Measurements from ENCODE around the gene TMPO. TPM values are rescaled to one million over a fixed set of nuclear protein-coding genes. Genes with fewer than 3 reads are reported as not detected.
"Not testable (repeated sequence)": the region's sequence is repeated elsewhere in the genome, so short reads cannot be mapped to it uniquely, and the experiment has no call there.

TMPO gene
- total RNA-seq, 4 donors from 2014 or later, result 59.7 to 256 (median 93.8) TPM

DNA sequence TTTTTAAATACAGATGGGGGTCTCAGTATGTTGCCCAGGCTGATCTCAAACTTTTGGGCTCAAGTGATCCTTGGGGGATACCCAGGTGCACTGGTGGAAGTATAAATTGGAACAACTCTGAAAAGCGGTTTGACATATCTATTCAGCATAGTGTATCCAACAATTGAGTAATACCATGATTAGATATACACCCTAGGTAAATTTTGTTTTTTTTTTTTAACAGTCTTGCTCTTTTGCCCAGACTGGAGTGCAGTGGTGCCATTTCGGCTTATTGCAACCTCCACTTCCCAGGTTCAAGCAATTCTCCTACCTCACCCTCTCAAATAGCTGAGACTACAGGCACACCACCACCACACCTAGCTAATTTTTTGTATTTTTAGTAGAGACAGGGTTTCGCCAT is 46.5 kb downstream of the TMPO start:
- intact Hi-C loops (cut with DNase I; ENCODE audit: low total_unique reads), result no loop called here

DNA sequence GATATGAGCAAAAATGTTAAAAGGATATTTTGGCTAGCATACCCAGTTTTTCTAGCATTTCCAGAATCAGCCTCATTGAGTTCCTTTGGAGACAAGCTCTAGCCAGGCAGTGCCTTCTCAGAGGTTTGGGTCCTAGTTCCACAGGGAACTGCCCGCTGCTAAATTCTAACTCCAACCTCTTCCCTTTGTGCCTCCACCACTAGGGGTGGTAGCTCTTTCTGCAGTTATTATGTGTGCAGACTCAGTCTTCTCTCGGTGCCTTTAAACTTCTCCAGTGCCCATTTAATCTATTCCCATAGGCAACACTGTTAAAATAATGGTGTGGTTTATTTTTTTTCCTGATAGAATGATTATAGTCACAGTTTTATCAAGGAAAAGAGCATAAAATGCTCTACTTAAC is 56.6 kb downstream of the TMPO start:
- Histone ChIP-seq H3K36me3 (no peaks in the 10 kb centered on the region), H3K27me3 (no peaks in the 10 kb centered on the region), H3K9me3 (no peaks in the 10 kb centered on the region), H3K27ac (no peak overlapping the region), H3K4me3 (no peak overlapping the region), H3K4me1 (no peaks in the 10 kb centered on the region)
- TF ChIP-seq POLR2A (IDR thresholded peaks at IDR 0.05), result no peak
- TF ChIP-seq, protein P1, sequence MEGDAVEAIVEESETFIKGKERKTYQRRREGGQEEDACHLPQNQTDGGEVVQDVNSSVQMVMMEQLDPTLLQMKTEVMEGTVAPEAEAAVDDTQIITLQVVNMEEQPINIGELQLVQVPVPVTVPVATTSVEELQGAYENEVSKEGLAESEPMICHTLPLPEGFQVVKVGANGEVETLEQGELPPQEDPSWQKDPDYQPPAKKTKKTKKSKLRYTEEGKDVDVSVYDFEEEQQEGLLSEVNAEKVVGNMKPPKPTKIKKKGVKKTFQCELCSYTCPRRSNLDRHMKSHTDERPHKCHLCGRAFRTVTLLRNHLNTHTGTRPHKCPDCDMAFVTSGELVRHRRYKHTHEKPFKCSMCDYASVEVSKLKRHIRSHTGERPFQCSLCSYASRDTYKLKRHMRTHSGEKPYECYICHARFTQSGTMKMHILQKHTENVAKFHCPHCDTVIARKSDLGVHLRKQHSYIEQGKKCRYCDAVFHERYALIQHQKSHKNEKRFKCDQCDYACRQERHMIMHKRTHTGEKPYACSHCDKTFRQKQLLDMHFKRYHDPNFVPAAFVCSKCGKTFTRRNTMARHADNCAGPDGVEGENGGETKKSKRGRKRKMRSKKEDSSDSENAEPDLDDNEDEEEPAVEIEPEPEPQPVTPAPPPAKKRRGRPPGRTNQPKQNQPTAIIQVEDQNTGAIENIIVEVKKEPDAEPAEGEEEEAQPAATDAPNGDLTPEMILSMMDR (IDR thresholded peaks at IDR 0.05), result no peak
- no peak for DNase-seq
- intact Hi-C loops (cut with DNase I; ENCODE audit: low total_unique reads), result no loop called here

More for the DNA sequence above, 46.5 kb downstream of the TMPO start:
- H3K27ac ChIP-seq, result no peak overlapping the region
- DNase-seq, result no peak
- H3K4me3 ChIP-seq, result no peak overlapping the region
- H3K9me3 ChIP-seq, result no peaks in the 10 kb centered on the region
- no peaks in the 10 kb centered on the region for H3K36me3 ChIP-seq
- no peaks in the 10 kb centered on the region for H3K4me1 ChIP-seq
- TF ChIP-seq POLR2A (IDR thresholded peaks at IDR 0.05), result no peak
- TF ChIP-seq, protein P1 (IDR thresholded peaks at IDR 0.05), result no peak
- H3K27me3 ChIP-seq, result no peaks in the 10 kb centered on the region

DNA sequence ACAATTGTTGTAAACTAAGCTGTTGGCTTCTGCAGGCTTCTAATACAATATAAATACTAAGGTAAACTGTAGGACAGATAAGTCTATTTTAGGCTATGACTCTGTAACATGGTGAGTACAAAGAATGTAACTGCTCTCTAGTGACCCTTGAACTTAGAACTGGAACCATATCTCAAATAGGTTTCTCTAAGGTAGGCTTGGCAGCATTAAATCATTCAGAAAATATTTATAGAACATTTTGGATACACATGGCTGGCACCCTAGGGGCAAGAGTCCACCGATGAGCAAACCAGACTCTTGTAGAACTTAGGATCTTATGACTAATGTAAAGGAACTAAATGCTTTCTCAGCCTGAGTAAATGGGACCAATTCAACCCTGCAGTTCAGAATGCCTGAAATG is 58.7 kb downstream of the TMPO start:
- no peak overlapping the region for H3K4me3 ChIP-seq
- no peaks in the 10 kb centered on the region for H3K27me3 ChIP-seq
- intact Hi-C loops (cut with DNase I; ENCODE audit: low total_unique reads), result no loop called here
- DNase-seq, result no peak
- no peaks in the 10 kb centered on the region for H3K9me3 ChIP-seq
- no peak overlapping the region for H3K27ac ChIP-seq
- no peak for TF ChIP-seq POLR2A (IDR thresholded peaks at IDR 0.05)
- TF ChIP-seq, protein P1 (IDR thresholded peaks at IDR 0.05), result no peak
- no peaks in the 10 kb centered on the region for H3K36me3 ChIP-seq
- H3K4me1 ChIP-seq, result no peaks in the 10 kb centered on the region

DNA sequence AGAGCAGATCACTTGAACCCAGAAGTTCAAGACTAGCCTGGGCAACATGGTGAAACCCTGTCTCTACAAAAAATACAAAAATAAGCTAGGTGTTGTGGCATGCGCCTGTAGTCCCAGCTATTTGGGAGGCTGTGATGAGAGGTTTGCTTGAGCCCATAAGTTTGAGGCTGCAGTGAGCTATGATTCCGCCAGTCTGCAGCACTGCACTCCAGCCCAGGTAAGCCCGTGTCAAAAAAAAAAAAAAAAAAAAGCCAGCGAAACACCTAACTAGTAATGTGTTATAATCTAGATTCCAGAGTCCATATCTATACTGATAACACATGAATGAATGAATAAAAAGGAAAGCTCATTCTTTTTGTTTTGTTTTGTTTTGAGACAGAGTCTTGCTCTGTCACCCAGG is 59.6 kb downstream of the TMPO start:
- intact Hi-C loops (cut with DNase I; ENCODE audit: low total_unique reads), result no loop called here
- H3K27me3 ChIP-seq, result no peaks in the 10 kb centered on the region
- H3K4me3 ChIP-seq, result no peak overlapping the region
- no peaks in the 10 kb centered on the region for H3K4me1 ChIP-seq
- H3K36me3 ChIP-seq, result no peaks in the 10 kb centered on the region
- no peaks in the 10 kb centered on the region for H3K9me3 ChIP-seq
- no peak for DNase-seq
- no peak for TF ChIP-seq POLR2A (IDR thresholded peaks at IDR 0.05)
- TF ChIP-seq, protein P1 (IDR thresholded peaks at IDR 0.05), result no peak
- no peak overlapping the region for H3K27ac ChIP-seq

DNA sequence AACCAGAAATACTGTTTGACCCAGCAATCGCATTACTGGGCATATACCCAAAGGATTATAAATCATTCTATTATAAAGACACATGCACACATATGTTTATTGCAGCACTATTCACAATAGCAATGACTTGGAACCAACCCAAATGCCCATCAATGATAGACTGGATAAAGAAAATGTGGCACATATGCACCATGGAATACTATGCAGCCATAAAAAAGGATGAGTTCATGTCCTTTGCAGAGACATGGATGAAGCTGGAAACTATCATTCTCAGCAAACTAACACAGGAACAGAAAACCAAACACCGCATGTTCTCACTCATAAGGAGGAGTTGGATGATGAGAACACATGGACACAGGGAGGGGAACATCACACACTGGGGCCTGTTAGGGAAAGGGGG is 61.4 kb downstream of the TMPO start:
- H3K27ac ChIP-seq; H3K9me3 ChIP-seq; H3K4me3 ChIP-seq; H3K27me3 ChIP-seq; intact Hi-C loops (cut with DNase I; ENCODE audit: low total_unique reads); DNase-seq; H3K36me3 ChIP-seq; H3K4me1 ChIP-seq: not testable (repeated sequence)

DNA sequence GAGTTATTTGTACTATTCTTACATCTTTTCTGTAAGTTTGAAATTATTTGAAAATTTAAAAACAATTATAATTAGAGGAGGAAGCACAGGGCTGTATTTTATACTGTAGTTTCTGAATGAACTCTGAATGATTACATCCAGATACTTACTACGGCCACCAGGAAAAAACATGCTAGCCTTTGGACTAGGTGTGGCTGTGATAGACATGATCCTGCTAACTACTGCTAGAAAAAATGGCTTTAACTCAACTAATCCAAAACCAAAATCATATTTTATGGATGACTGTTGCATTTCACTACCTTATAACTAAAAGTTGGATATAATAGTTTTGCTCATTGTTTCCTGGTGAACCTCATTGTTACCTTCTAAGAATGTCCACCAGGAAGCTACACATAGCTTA is 63.0 kb downstream of the TMPO start:
- Histone ChIP-seq H3K4me1 (no peaks in the 10 kb centered on the region), H3K27ac (no peak overlapping the region), H3K4me3 (no peak overlapping the region), H3K9me3 (no peaks in the 10 kb centered on the region), H3K27me3 (no peaks in the 10 kb centered on the region), H3K36me3 (no peaks in the 10 kb centered on the region)
- no peak for TF ChIP-seq POLR2A (IDR thresholded peaks at IDR 0.05)
- TF ChIP-seq, protein P1 (IDR thresholded peaks at IDR 0.05), result no peak
- intact Hi-C loops (cut with DNase I; ENCODE audit: low total_unique reads), result no loop called here
- no peak for DNase-seq

Data from uterus (tissue), 4 donors.